NCI-H446 (cell line): ENCODE results near the gene NOC2L.

Experiments
- DNase-seq, 2 experiments: peaks; one replicate each; lab custom pipeline; 2025; lab: John Stamatoyannopoulos, UW

The NOC2L gene

DNA sequence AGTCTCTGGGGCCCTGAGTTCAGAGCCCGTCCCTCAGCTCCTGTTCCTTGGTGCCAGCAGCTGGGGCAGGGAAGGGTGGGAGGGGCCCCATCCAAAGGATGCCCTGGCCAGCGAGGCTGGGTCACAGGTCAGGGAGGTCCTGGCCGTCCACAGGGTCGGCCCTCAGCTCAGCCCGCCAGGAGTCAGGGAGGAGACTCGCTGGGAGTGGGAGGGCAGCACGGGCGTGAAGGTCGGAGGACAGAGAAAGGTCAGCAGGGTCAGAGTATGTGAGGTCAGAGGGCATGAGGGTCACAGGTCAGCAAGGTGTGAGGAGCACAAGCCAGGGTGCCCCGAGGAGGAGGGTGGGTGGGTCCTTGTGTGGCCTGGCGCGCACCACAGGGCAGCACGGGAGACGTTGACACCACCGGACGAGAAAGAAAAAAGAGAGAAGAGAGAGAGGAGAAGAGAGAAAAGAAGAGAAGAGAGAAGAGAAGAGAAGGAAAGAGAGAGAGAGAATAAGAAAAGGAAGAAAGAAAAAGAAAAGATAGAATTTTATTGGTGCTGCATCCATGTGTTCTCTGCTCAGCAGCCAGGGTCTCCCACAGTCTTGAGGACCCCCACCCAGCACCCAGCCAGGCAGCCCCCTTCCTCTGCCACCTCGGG lies 15.8 kb upstream of the NOC2L start:
- DNase-seq = no peak

- no peak for DNase-seq
These were observed 15.2 kb upstream of the NOC2L start for GRCh38 chr1:974293-974640.

DNA sequence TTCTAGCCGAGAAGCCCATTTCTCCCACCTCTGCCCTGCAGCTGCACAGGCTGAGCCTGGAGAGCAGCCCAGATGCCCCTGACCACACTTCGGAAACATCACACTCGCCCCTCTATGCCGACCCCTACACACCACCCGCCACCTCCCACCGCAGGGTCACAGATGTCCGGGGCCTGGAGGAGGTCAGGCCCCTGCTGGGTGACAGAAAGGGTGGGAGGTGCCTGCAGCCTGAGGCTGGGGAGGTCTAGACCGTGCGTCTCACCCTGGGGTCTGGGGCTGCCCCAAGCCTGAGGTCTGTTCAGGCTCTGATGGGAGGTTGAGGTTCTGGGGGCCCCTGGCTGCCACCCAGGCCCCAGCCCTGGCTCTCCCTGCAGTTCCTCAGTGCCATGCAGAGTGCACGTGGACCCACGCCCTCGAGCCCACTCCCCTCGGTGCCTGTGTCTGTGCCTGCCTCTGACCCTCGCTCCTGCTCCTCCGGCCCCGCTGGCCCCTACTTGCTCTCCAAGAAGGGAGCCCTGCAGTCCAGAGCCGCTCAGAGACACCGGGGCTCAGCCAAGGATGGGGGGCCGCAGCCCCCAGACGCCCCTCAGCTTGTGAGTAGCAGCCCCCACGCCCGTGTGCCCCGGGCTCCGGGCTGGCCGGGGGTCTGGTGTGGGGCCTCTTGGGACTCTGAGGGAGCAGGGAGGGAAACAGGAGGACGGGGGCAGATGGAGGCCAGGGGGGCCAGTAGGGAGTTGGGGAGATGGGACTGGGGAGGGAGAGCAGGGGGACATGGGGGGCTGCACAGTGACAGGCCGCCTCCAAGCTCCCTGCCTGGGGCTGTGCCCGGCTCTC lies 14.6 kb upstream of the NOC2L start:
- no peak for DNase-seq

- DNase-seq = no peak
These were observed 13.8 kb upstream of the NOC2L start for GRCh38 chr1:972726-973458.

DNA sequence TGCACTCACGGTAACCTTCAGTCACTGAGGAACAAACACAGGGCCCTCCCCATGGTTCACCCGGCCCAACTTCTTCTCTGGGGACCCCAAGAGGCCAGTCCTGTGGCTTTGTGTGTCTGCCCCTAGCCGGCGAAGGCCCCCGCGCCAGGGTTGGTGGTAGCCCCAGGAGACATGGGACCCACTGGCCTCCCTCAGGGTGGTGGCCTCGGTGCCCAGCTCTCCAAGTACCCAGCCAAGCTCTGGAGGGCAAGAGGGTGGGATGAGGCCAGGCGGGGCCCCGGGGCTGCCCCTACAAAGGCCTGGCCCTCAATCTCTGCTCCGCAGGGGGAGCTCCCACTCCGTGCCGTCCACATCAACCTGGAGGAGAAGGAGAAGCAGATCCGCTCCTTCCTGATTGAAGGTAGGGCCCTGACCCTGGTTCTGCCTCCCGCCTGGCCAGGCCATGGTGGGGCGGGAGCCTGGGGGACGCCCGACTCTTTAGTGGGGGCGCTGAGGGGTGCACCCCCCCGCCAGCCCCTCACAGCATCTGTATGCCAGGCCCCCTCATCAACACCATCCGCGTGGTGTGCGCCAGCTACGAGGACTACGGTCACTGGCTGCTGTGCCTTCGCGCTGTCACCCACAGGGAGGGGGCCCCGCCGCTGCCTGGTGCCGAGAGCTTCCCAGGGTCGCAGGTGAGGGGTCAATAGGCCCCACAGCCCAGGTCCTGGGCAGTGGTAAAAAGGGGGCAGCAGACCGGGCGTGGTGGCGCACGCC lies 12.9 kb upstream of the NOC2L start:
- DNase-seq = no peak

DNA sequence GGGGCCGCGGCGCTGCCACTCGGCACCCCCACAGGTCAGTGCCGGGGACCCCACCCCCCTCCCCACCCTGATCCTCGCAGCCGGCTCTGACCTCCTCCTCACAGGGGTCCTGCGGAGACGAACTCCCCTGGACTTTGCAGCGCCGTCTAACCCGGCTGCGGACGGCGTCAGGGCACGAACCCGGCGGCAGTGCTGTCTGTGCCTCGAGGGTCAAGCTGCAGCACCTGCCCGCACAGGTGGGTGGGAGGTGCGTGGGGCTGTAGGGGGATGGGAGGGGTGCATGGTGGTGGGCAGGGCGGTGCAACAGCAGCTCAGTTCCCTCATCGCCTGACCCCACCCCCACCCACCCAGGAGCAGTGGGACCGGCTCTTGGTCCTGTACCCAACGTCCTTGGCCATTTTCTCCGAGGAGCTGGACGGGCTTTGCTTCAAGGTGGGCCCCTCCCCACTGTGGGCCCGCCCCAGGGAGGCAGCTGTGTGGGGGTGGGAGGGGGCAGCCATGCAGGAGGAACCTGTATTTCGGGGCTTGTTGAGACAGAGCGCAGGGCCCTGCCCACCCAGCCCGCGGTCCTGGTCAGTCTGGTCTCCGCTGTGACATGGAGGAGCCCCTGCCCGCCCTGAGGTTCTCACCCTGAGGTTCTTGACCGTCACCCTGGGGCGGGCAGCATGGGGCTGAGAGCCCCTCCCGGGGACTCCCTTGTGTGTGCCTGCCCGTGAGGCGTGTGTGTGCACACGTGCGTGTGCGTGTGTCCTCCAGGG lies 12.1 kb upstream of the NOC2L start:
- DNase-seq = no peak

GRCh38 chr1:970242-970972 lies 11.4 kb upstream of the NOC2L start:
- DNase-seq = no peak

- DNase-seq = no peak
These were observed 10.3 kb upstream of the NOC2L start for GRCh38 chr1:969260-969855.

DNA sequence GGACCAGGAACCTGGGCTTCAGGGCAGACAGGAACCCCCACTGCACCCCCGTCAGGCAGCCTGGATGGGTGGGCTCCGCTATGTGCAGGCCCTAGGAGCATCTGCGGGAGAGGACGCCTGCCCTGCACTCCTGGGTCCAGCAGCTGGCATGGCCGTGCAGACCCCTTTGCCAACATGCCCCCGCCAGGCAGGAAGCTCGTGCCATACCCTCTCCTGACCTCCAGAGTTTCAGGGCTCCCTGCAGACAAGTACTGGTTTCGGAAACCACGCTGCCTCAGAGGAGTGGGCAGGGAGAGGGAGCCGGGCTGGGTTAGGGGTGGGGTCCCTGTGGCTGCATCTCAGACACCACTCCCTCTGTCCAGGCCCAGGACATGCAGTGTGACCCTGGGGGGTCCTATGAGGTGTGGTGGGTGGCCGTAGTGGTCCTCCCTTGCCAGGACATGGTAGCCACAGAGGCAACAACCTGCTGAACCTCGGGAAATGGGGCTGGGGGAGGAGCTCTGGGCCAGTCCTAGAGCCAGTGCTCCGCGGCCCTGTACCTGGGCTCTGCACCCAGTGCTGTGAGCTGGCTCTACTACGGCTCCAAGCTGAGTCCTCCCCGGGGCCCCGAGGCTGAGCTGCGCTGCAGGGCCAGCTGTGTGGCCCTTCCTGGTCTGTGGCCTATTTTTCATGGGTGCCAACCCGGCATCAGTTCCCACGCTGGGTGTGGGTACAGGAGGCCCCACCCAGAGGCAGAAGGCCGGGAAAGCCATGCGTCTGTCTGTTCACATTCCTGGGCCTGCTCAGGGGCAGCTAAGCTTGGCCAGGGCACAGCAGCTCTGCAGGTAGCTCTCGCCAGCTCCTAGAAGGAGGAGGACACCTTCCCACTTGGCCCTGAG lies 8.6 kb upstream of the NOC2L start:
- no peak for DNase-seq

GRCh38 chr1:966704-967300 lies 7.7 kb upstream of the NOC2L start:
- DNase-seq = no peak

GRCh38 chr1:966135-966703 lies 7.2 kb upstream of the NOC2L start, which contains the start of gene PLEKHN1:
Gene PLEKHN1, plus strand, starts transcription at chr1:966482. Its CDS starts 50 bp downstream, at chr1:966532.
- DNase-seq = no peak

DNA sequence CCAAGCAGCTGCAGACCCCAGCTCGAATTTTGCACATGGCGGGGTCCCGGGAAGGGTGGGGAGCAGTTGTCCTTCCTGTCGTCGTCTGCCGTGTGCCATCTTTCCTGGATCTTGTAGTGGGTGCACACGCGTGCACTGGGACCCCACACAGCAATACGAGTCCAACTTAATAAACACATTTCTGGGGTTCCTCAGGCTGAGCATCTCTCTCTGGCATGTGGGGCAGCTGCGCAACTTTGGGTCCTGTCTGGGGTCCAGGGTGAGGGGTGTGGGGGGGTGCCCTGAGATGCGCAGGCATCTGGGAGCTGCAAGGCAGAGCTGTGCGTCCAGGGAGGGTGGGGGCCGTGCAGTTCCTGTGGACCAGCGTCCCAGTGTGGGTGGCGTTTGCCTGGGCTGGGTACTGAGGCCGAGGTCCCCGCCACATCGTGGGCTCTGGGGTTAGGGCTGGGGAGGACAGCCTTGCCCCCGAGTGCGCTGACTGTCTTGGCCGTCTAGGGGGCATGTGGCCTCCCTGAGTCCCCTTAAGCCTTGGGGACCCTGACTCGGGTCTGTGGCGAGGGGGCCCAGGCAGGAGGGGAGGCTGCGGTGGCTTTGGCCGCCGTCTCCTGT lies 6.6 kb upstream of the NOC2L start:
- DNase-seq = no peak

DNA sequence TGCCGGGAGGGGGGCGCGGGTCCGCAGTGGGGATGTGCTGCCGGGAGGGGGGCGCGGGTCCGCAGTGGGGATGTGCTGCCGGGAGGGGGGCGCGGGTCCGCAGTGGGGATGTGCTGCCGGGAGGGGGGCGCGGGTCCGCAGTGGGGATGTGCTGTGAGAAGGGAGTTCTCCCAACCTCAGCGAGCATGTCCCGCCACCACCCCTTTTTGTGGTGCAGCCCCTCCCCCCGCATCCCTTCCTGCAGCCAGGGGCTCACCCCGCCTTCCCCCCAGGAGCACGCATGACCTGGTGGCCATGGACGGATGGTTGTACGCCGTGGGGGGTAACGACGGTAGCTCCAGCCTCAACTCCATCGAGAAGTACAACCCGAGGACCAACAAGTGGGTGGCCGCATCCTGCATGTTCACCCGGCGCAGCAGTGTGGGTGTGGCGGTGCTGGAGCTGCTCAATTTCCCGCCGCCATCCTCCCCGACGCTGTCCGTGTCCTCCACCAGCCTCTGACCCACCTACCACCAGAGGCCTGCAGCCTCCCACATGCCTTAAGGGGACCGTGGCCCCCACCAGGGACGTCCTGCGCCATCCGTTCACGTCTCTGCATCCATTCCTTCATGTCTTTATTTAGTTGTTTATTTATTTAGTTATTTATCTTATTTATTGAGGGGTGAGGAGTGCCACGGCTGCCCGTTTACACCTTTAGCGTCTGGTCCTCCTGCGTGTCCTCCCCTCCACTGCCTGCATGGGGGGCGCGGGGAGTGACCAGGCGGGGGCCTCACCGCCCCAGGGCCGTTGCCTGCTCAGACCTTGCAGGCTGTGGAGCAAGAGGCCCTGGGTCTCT lies 5.9 kb upstream of the NOC2L start:
- no peak for DNase-seq

GRCh38 chr1:963746-964525 lies 4.9 kb upstream of the NOC2L start:
- no peak for DNase-seq

- no peak for DNase-seq
These were observed 4.2 kb upstream of the NOC2L start for GRCh38 chr1:963301-963651.
